ENCODE results near the gene SPIC. TPM values are rescaled to one million over a fixed set of nuclear protein-coding genes. Genes with fewer than 3 reads are reported as not detected.

Gene SPIC
- total RNA-seq, 1 experiment from 2014 or later, result not detected

- Histone ChIP-seq H2AFZ (ENCODE audit: low read length) (no peak overlapping the region), H3K79me2 (ENCODE audit: insufficient read depth, low read length) (no peaks in the 10 kb centered on the region), H2AK5ac (ENCODE audit: insufficient read length, low read length) (no peak overlapping the region), H2BK120ac (ENCODE audit: low read depth, low read length, poor library complexity, severe bottlenecking) (no peak overlapping the region), H3K14ac (ENCODE audit: insufficient read depth, low read length) (no peak overlapping the region), H2BK12ac (ENCODE audit: insufficient read length, low read depth, low read length) (no peak overlapping the region), H4K20me1 (ENCODE audit: control insufficient read depth, insufficient read depth, insufficient read length) (no peaks in the 10 kb centered on the region), H2BK5ac (ENCODE audit: insufficient read length, low read length) (no peak overlapping the region), H3K9me3 (ENCODE audit: control insufficient read depth, low read depth, low read length) (no peaks in the 10 kb centered on the region), H3K79me1 (ENCODE audit: insufficient read depth, low read depth, low read length, poor library complexity, severe bottlenecking) (no peaks in the 10 kb centered on the region), H3K56ac (ENCODE audit: insufficient read length, low read depth, low read length) (no peak overlapping the region), H2BK20ac (ENCODE audit: low read depth, low read length, poor library complexity, severe bottlenecking) (no peak overlapping the region), H3K4ac (ENCODE audit: low read depth, low read length) (no peak overlapping the region), H3T11ph (ENCODE audit: low read length) (no peak overlapping the region), H4K5ac (ENCODE audit: insufficient read length, low read depth, low read length) (no peak overlapping the region), H3K23me2 (ENCODE audit: insufficient read length, low read depth, low read length, poor library complexity, severe bottlenecking) (no peaks in the 10 kb centered on the region), H3K27ac (ENCODE audit: insufficient read length, low read depth, low read length) (no peak overlapping the region), H3K4me2 (ENCODE audit: insufficient read depth, insufficient read length, low read length) (no peak overlapping the region), H2BK15ac (ENCODE audit: low read depth, low read length) (no peak overlapping the region), H3K9ac (ENCODE audit: extremely low read depth, insufficient read length, low read length) (no peak overlapping the region), H3K23ac (ENCODE audit: insufficient read length, low read depth, low read length) (no peak overlapping the region), H3K27me3 (ENCODE audit: insufficient read depth, low read length) (no peaks in the 10 kb centered on the region), H4K91ac (ENCODE audit: insufficient read length, low read depth, low read length) (no peak overlapping the region), H4K8ac (replicated peaks; ENCODE audit: insufficient read length, low read depth, low read length) (no peak overlapping the region), H3K4me1 (ENCODE audit: insufficient read depth, low read length) (no peaks in the 10 kb centered on the region), H3K18ac (ENCODE audit: insufficient read length, low read depth, low read length) (no peak overlapping the region)
- no peak overlapping the region for H3K4me3 Mint-ChIP-seq
- no peak for TF ChIP-seq CTCF (conservative IDR thresholded peaks at IDR 0.05)
- H3K9me3 Mint-ChIP-seq, result no peaks in the 10 kb centered on the region
- no peaks in the 10 kb centered on the region for H3K27me3 Mint-ChIP-seq (ENCODE audit: low read depth)
- no peak for DNase-seq
- peaks cover 7 to 9% of the 10 kb centered on the region in 2 experiments for H3K4me1 Mint-ChIP-seq
- no CpG with 5 or more reads among the region's 2 CpGs for WGBS (ENCODE audit: extremely low coverage, insufficient read length, low lambda C conversion rate)
- no peak overlapping the region for H3K27ac Mint-ChIP-seq
- no peaks in the 10 kb centered on the region for H3K36me3 Mint-ChIP-seq (ENCODE audit: insufficient read depth in 1 of 3, low read depth in 3 of 3)
Measured at GRCh38 chr12:101468948-101469347, 6.2 kb upstream of the SPIC start.
